GM21619 (cell line): ENCODE measurements around the gene MCM3AP.
"Not testable (repeated sequence)": the region's sequence is repeated elsewhere in the genome, so short reads cannot be mapped to it uniquely, and the experiment has no call there.

Source experiments
- ATAC-seq: cut with Tn5 transposase; IDR thresholded peaks from one replicate; pipeline ENCODE4 v1.9.1; 2021; ENCODE audit not compliant: unreplicated experiment

The MCM3AP gene

DNA sequence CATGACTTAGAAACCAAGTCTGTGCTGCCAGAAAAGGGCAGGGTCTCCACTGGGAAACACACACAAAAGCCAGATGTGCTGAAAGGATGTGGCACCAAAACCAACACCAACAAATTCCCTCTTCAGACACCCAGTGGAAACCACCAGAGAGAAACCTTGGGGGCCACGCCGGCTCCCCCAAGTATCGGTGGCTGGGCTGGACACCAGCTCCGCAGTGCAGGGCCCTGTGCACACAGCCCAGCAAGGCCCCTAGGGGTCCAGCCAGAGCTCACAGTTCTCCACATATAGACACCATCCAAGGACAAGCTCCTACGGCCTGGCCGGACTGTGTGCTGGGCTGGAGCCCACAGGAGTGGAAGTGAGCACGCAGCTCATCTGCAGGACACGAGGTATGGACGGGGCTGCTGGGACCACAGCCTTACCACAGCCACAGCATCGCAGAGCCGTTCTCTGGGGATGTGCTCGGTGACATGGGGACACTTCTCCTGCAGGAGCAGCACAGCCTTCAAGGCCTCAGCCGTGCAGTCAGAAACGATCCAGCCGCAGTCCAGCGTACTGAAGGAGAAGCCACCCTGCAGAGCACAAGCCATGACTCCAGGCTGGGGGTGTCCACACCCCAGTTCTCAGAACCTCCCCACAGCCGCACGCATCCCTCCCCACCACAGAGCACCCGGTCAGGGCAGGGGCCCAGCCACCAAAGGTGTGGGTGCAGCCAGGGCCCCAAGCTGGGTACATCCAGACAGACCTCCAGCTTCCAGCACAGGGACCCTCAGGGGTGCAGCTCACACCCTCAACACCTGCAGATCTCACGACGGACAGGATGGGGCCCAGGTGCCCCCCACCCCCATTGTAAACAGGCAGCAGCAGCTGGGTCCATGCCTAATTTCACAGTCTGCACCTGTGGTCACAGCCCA, 78.1 kb downstream of the MCM3AP start:
- ATAC-seq = no peak

- ATAC-seq = no peak
Observed at GRCh38 chr21:46206163-46207005, 79.0 kb downstream of the MCM3AP start.

DNA sequence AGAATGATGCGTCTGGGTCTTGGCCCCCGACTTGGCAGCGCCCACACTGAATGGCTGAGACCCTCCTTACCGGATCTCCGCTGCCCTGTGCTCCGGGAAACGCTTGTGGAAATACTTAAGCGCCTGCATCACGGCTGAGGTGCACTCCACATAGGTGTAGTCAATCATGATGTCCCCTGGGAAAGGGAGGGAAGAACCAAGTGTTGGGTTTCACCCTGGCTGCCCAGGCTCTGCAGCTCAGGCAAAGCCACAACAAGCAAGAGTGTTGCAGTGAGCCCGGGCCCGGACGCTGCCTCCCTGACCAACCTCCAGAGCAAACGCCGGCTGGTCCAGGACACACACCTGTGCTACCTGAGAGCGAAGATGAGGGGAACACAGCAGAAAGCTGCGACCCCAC, 79.6 kb downstream of the MCM3AP start:
- no peak for ATAC-seq

DNA sequence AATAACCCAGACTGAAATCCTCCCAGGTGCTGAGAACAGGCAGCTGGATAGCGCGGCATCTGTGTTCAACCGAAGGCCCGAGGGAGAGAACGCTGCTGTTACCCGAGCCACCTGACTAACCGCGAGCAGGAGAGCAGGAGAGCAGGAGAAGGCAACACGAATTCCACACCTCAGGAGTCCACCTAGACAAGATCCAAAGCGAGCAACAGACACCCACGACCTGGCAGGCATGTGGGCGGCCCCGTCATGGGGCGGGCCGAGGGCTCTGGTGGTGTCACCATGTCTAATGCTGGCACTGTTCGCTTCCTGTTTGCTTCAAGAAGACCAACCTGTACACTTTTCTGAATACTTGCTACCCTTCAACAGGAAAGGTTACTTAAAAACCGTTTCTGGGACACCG, 80.2 kb downstream of the MCM3AP start:
- no peak for ATAC-seq

DNA sequence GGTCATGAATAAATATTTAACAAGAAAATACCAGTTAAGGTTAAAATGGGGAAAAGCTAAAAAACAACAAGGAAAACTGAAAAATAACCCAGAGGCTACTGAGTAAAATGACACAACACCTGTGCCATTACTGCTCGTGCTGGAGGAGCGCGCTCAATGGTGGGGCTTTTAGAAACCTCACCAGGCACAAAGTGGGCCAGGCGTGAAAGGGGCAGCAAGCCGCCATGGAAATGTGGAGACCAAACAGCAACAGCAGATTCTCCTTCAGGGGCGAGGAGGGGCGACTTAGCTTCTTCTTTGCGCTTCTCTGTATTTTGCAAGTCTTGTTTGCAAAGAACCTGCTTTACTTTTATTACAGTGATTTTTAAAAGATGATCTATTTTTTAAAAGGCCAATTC, 82.2 kb downstream of the MCM3AP start:
- ATAC-seq = no peak

- no peak for ATAC-seq
Observed at GRCh38 chr21:46202592-46203202, 82.7 kb downstream of the MCM3AP start.

- not testable (repeated sequence) for ATAC-seq
Observed at GRCh38 chr21:46200877-46201803, 84.3 kb downstream of the MCM3AP start.

- no peak for ATAC-seq
Observed at GRCh38 chr21:46199436-46200373, 85.7 kb downstream of the MCM3AP start.

GRCh38 chr21:46196733-46197132, 88.7 kb downstream of the MCM3AP start:
- no peak for ATAC-seq

- no peak for ATAC-seq
Observed at GRCh38 chr21:46195595-46196195, 89.7 kb downstream of the MCM3AP start.

DNA sequence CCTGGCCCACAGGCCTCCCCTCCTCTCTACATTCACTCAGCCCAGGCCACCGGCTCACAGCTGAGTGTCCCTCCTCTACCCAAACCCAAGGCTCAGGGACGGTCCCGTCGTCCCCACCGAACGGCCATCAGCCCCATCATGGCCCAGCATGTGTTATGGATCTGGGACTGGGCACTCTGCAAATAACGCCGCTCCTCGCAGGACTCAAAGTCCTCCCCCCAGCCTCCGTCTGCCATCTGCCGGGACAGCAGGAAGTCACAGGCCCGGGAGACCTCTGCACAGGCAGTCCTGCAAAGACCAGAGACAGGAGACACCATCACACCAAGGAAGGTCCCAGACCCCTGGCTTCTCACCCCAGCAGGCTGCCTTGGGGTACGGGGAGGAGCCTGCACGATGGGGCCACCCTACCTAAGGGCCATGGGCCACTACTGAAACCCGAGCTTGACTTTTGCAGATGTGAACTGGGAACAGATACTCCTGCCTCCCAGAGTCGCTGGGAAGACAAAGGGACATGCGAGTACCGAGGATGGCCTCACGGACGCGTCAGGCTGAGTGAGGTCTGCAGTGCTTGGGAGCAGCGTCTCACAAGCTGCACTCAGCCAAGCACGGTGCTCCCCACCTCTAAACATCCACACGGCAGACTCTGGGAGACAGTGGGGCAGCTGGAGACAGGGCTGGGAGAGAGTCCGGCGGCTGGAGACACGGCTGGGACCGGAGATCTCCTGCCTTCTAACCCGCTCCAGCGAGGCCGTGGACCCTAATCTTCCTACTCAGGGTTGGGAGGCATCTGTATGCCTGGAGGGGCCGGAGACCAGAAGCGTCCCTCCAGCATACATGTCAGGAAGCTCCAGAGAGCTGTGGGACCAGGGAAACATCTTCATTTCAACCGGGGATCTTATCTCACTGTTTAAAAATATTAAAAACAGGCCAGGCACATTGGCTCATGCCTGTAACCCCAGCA, 90.8 kb downstream of the MCM3AP start:
- ATAC-seq = no peak

- no peak for ATAC-seq
Observed at GRCh38 chr21:46193829-46194373, 91.5 kb downstream of the MCM3AP start.

- no peak for ATAC-seq
Observed at GRCh38 chr21:46191686-46192575, 93.5 kb downstream of the MCM3AP start.

- no peak for ATAC-seq
Observed at GRCh38 chr21:46191257-46191685, 94.1 kb downstream of the MCM3AP start.

DNA sequence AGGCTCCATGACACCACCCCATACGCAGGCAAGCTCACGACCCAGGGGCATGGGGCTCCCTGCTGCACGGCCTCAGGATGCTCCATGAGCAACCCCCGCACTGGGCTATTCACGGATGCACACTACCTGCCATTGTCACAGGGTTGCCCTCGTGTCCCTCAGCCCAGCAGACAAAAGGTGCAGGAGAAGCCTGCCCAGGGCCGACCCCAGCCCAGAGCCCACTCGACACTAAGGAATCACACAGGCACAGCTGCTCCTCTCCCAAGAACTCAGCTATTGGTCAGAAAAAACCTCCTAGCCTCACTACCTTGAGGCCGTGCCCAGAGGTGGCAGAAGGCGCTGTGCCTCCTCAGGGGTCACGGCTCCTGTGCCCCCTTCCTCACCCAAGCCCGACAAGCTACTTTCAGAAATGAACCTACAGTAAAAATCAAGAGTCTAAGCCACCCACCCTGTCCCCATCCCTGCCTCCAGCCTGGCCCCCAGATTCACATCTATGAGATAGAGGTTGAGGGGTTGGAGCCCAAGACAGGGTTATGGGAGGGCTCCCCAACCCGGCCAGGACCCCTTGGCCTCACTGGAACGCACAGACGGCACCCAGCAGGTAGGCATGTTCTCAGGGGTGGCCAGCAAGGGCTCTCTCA, 94.8 kb downstream of the MCM3AP start:
- no peak for ATAC-seq

DNA sequence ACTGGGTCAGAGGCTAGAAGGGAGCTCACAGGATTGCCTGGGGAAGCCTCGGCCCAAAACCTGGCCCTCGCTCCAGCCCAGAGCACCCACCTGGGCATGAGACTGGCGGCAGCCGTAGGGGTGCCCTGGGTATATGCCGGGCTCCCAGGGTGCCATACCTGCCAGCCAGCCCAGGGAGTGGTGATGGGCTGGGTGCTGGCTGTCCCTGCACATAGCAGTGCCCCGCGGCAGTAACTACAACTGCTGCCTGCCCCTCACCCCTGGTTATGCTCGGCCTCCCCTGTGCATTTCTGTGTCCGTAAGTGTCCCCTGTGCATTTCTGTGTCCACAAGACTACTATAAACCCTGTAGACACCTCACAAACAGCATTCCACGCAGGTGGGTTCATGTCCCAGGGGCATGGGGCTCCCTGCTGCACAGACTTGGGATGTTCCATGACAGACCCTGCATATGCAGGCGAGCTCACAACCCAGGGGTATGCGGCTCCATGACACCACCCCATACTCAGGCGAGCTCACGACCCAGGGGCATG, 95.4 kb downstream of the MCM3AP start:
- no peak for ATAC-seq
